K562 (cell line): ENCODE data around the gene OSCP1. TPM values are rescaled to one million over a fixed set of nuclear protein-coding genes. Genes with fewer than 3 reads are reported as not detected.

Experiments used
- ARHGAP35 ChIP-seq: fragments of 450-650 bp; IDR thresholded peaks from 2 replicates; pipeline ENCODE4 v1.6.1; 2018; ENCODE audit not compliant: partially characterized antibody
- BCOR ChIP-seq: fragments of 450-650 bp; IDR thresholded peaks from 2 replicates; pipeline ENCODE4 v1.6.1; 2016
- CBX3 ChIP-seq, 2 experiments: IDR thresholded peaks; 1 replicate in 1 of 2; 2 replicates in 1 of 2; pipeline ENCODE4 v1.6.1; 2012; ENCODE audit warnings: inconsistent platforms in 2 of 2, low read length in 2 of 2, borderline replicate concordance in 1 of 2, control low read depth in 1 of 2
- CCNT2 ChIP-seq: IDR thresholded peaks from 2 replicates; pipeline ENCODE4 v1.6.1; 2011; ENCODE audit warnings: borderline replicate concordance, low read depth, mild to moderate bottlenecking, moderate library complexity, mixed read lengths, low read length; ENCODE audit not compliant: insufficient read length; ENCODE audit errors: extremely low read depth
- E2F3 ChIP-seq: fragments of 250-450 bp; sonication (Bioruptor Pico); IDR thresholded peaks from 2 replicates; pipeline ENCODE4 v1.4.0; 2020; ENCODE audit warnings: mild to moderate bottlenecking
- FOXP1 ChIP-seq: sonication (generic); formaldehyde crosslinking; IDR thresholded peaks from 2 replicates; pipeline ENCODE4 v1.8.0; 2022; ENCODE audit warnings: mild to moderate bottlenecking, missing genetic modification reagents
- HDAC8 ChIP-seq: fragments of 450-650 bp; IDR thresholded peaks from 2 replicates; pipeline ENCODE4 v1.6.1; 2016; ENCODE audit warnings: mild to moderate bottlenecking, missing genetic modification characterization, moderate library complexity, missing compliant biosample characterization
- HNRNPH1 ChIP-seq: fragments of 200-400 bp; formaldehyde crosslinking; optimal IDR thresholded peaks from 2 replicates; pipeline ENCODE3; 2017; ENCODE audit warnings: low read depth, mild to moderate bottlenecking, low read length, moderate library complexity
- MAFG ChIP-seq: fragments of 450-650 bp; conservative IDR thresholded peaks from 2 replicates; pipeline ENCODE4 v1.6.1; 2016; ENCODE audit warnings: missing genetic modification characterization, missing compliant biosample characterization
- SMARCB1 ChIP-seq: IDR thresholded peaks from 2 replicates; pipeline ENCODE4 v1.6.1; 2011; ENCODE audit warnings: improper control_type of control experiment, low read depth; ENCODE audit not compliant: insufficient read length
- TAF15 ChIP-seq: fragments of 200-400 bp; formaldehyde crosslinking; IDR thresholded peaks from 2 replicates; pipeline ENCODE4 v1.6.1; 2017; ENCODE audit warnings: mild to moderate bottlenecking, low read depth, low read length, moderate library complexity
- ZEB2 ChIP-seq: fragments of 450-650 bp; IDR thresholded peaks from 2 replicates; pipeline ENCODE4 v1.6.1; 2016
- ZFP1 ChIP-seq: fragments of 450-650 bp; formaldehyde crosslinking; IDR thresholded peaks from 2 replicates; pipeline ENCODE4 v1.4.0; 2020; ENCODE audit warnings: mild to moderate bottlenecking, mixed read lengths
- ZNF121 ChIP-seq: sonication (generic); formaldehyde crosslinking; conservative IDR thresholded peaks from 2 replicates; pipeline ENCODE4 v1.8.0; 2022; ENCODE audit warnings: missing genetic modification reagents
- ZNF232 ChIP-seq: sonication (generic); formaldehyde crosslinking; IDR thresholded peaks from 2 replicates; pipeline ENCODE4 v1.8.0; 2022; ENCODE audit warnings: mild to moderate bottlenecking, missing genetic modification reagents
- ZNF586 ChIP-seq: fragments of 450-650 bp; formaldehyde crosslinking; conservative IDR thresholded peaks from 2 replicates; pipeline ENCODE4 v1.4.0; 2020; ENCODE audit warnings: mild to moderate bottlenecking, moderate library complexity
- polyA plus RNA-seq, 8 experiments: library from polyadenylated mRNA; depleted of rRNA in 4 of 8; stranded (reverse) in 5 of 8; unstranded in 3 of 8; fragments of >200 nt; fragmentation: Nextera tagmentation in 2 of 8; fragmentation: Illumina TruSeq in 1 of 8; extraction: Ambion mirVana in 2 of 8; extraction: Trizol in 1 of 8; gene quantifications; 2 replicates each; pipeline versions ENCODE4 v1.2.1 to v1.2.3, GENCODE V29; 2011 to 2014; ENCODE audit warnings: inconsistent platforms in 1 of 8, missing spikeins in 1 of 8
- total RNA-seq, 7 experiments: library from RNA; depleted of rRNA in 6 of 7; stranded (reverse); fragments of >200 nt in 6 of 7; fragmentation: Illumina TruSeq in 2 of 7; extraction: Trizol in 2 of 7; gene quantifications; 2 replicates each; pipeline versions ENCODE4 v1.2.1 to v1.2.3, GENCODE V29; 2011 to 2021; ENCODE audit warnings: low replicate concordance in 1 of 7
- TF ChIP-seq, protein P1 (sequence below): fragments of 250-450 bp; sonication (Bioruptor Pico); IDR thresholded peaks from 2 replicates; pipeline ENCODE4 v1.8.0; 2021; ENCODE audit warnings: borderline replicate concordance, mild to moderate bottlenecking, moderate library complexity; ENCODE audit not compliant: poor library complexity, severe bottlenecking
- TF ChIP-seq, protein P2 (sequence below): sonication (generic); formaldehyde crosslinking; IDR thresholded peaks from 2 replicates; pipeline ENCODE4 v1.9.0; 2022; ENCODE audit warnings: mild to moderate bottlenecking, missing genetic modification reagents
- TF ChIP-seq, protein P3 (sequence below): fragments of 450-650 bp; formaldehyde crosslinking; IDR thresholded peaks from 2 replicates; pipeline ENCODE4 v1.4.0; 2020; ENCODE audit warnings: mild to moderate bottlenecking, moderate library complexity
- TF ChIP-seq, protein P4 (sequence below), 3 experiments: fragments of 200-800 bp in 1 of 3; sonication (Bioruptor generic) in 1 of 3; sonication (generic) in 1 of 3; formaldehyde crosslinking in 1 of 3; IDR thresholded peaks; 2 replicates each; pipeline versions ENCODE4 v1.6.1 to v1.8.0; 2016 to 2022; ENCODE audit warnings: mild to moderate bottlenecking in 2 of 3, missing compliant biosample characterization in 2 of 3, missing genetic modification characterization in 2 of 3, missing genetic modification reagents in 1 of 3
- TF ChIP-seq, protein P5 (sequence below), 2 experiments: fragments of 200-800 bp in 1 of 2; sonication (Bioruptor generic) in 1 of 2; sonication (generic) in 1 of 2; formaldehyde crosslinking in 1 of 2; IDR thresholded peaks in 1 of 2; conservative IDR thresholded peaks in 1 of 2; 2 replicates each; pipeline versions ENCODE4 v1.5.0 to v1.6.1; 2016 to 2020; ENCODE audit warnings: missing compliant biosample characterization in 1 of 2, missing genetic modification characterization in 1 of 2, missing genetic modification reagents in 1 of 2

OSCP1 gene
- total and polyA plus RNA-seq, 9 of the 15 experiments (the other 6 are each of a cell fraction or from before 2014, with no cell fraction given) = 0.15 to 0.40 (median 0.33) TPM; not detected in 5

DNA sequence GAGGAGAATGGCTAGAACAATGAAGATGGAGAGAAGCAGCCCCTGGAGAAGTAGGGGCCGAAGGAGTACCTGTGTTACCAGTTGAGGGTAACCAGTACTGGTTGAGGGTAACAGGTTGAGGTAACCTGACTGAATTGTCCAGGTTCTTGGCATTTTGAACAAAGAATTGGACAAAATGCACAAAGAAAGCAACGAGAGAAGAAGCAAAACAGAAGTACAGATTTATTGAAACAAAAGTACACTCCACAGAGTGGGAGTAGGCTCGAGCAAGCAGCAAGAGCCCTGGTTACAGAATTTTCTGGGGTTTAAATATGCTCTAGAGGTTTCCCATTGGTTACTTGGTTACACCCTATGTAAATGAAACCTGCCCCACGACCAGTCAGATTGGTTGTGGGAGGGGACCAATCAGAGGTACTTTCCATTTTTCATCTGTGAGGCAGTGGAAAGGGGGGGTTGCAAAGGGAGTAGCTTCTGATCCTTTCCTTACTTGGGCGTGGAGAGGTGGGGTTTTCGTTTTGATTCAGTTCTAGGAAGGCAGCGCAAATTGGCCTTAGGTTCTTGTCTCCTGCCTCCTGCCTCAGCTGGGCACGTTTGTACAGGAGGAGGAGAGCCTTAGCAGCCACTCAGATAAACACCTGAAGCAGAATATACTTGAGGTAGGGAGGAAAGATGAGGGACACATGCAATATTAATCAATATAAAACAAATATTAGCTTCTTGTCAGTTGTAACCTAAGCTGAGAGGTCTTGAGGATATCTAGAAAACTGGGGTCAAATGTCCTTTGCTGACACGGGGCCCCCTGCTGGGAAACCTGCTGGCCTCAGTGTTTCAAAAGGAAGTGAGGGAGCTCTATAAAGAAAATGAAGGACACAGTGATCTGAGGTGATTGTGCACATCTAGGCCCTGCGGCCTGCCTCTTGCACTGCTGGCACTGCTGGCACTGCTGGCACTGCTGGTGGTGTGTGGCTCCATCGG, 38.3 kb downstream of the OSCP1 start (continued):
- TF ChIP-seq ZNF586 (CRISPR knock-in tag) (no peak), FOXP1 (CRISPR knock-in tag) (no peak), ARHGAP35 (no peak), SMARCB1 (no peak), CBX3 (IDR thresholded peaks at IDR 0.05; ENCODE audit: borderline replicate concordance in 1 of 2, low read length in 2 of 2) (peak in 1 of 2 experiments; percentile 65; a peak in 1 of 3 replicates), ZNF121 (CRISPR knock-in tag) (no peak; the same call in 1 of the 2 replicates), ZEB2 (no peak), CCNT2 (no peak), HNRNPH1 (no peak), ZFP1 (CRISPR knock-in tag) (no peak), MAFG (no peak), ZNF232 (no peak), TAF15 (no peak), HDAC8 (tag) (no peak), BCOR (no peak), E2F3 (CRISPR knock-in tag) (no peak)
- TF ChIP-seq, protein P1, sequence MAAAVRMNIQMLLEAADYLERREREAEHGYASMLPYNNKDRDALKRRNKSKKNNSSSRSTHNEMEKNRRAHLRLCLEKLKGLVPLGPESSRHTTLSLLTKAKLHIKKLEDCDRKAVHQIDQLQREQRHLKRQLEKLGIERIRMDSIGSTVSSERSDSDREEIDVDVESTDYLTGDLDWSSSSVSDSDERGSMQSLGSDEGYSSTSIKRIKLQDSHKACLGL = no peak
- TF ChIP-seq, protein P2, sequence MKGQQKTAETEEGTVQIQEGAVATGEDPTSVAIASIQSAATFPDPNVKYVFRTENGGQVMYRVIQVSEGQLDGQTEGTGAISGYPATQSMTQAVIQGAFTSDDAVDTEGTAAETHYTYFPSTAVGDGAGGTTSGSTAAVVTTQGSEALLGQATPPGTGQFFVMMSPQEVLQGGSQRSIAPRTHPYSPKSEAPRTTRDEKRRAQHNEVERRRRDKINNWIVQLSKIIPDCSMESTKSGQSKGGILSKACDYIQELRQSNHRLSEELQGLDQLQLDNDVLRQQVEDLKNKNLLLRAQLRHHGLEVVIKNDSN (CRISPR knock-in tag) = no peak
- TF ChIP-seq, protein P3, sequence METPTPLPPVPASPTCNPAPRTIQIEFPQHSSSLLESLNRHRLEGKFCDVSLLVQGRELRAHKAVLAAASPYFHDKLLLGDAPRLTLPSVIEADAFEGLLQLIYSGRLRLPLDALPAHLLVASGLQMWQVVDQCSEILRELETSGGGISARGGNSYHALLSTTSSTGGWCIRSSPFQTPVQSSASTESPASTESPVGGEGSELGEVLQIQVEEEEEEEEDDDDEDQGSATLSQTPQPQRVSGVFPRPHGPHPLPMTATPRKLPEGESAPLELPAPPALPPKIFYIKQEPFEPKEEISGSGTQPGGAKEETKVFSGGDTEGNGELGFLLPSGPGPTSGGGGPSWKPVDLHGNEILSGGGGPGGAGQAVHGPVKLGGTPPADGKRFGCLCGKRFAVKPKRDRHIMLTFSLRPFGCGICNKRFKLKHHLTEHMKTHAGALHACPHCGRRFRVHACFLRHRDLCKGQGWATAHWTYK (CRISPR knock-in tag) = no peak
- TF ChIP-seq, protein P4, sequence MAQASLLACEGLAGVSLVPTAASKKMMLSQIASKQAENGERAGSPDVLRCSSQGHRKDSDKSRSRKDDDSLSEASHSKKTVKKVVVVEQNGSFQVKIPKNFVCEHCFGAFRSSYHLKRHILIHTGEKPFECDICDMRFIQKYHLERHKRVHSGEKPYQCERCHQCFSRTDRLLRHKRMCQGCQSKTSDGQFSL (CRISPR knock-in tag; IDR thresholded peaks at IDR 0.05) = no peak
- TF ChIP-seq, protein P4 (tag; IDR thresholded peaks at IDR 0.05) = no peak
- TF ChIP-seq, protein P5, sequence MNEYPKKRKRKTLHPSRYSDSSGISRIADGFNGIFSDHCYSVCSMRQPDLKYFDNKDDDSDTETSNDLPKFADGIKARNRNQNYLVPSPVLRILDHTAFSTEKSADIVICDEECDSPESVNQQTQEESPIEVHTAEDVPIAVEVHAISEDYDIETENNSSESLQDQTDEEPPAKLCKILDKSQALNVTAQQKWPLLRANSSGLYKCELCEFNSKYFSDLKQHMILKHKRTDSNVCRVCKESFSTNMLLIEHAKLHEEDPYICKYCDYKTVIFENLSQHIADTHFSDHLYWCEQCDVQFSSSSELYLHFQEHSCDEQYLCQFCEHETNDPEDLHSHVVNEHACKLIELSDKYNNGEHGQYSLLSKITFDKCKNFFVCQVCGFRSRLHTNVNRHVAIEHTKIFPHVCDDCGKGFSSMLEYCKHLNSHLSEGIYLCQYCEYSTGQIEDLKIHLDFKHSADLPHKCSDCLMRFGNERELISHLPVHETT (CRISPR knock-in tag; conservative IDR thresholded peaks at IDR 0.05 in 1 of 2, IDR thresholded peaks at IDR 0.05 in 1 of 2) = no peak
